Activated CD4-positive, CD25-positive, alpha-beta regulatory T cell treated with anti-CD3 and anti-CD28 coated beads, Interleukin-2, amount 50 U/mL, for 16 hours (primary cell): ENCODE data around the gene EHMT1.
A peak's percentile ranks its signal among the peaks of the same experiment; 100 is the strongest.

Experiments used
- DNase-seq: peaks from one replicate; pipeline ENCODE4 v3.0.0-alpha.2; 2020; ENCODE audit warnings: low read depth, low spot score

The EHMT1 gene

GRCh38 chr9:137738703-137739102, 119.9 kb downstream of the EHMT1 start:
- DNase-seq: no peak

- DNase-seq: no peak
Measured at GRCh38 chr9:137739371-137740309, 120.8 kb downstream of the EHMT1 start.

GRCh38 chr9:137740312-137740711, 121.5 kb downstream of the EHMT1 start:
- no peak for DNase-seq

GRCh38 chr9:137741330-137741729, 122.5 kb downstream of the EHMT1 start:
- no peak for DNase-seq

GRCh38 chr9:137742698-137743097, 123.9 kb downstream of the EHMT1 start:
- no peak for DNase-seq

GRCh38 chr9:137743695-137744094, 124.9 kb downstream of the EHMT1 start:
- DNase-seq: no peak

- DNase-seq: no peak
Measured at GRCh38 chr9:137744632-137745183, 125.9 kb downstream of the EHMT1 start.

- DNase-seq: no peak
Measured at GRCh38 chr9:137745541-137745991, 126.8 kb downstream of the EHMT1 start.

- no peak for DNase-seq
Measured at GRCh38 chr9:137748311-137748710, 129.5 kb downstream of the EHMT1 start.

- no peak for DNase-seq
Measured at GRCh38 chr9:137748741-137749140, 129.9 kb downstream of the EHMT1 start.

- DNase-seq: no peak
Measured at GRCh38 chr9:137749511-137749910, 130.7 kb downstream of the EHMT1 start.

- DNase-seq: no peak
Measured at GRCh38 chr9:137750007-137750406, 131.2 kb downstream of the EHMT1 start.

- no peak for DNase-seq
Measured at GRCh38 chr9:137750566-137750965, 131.8 kb downstream of the EHMT1 start.

GRCh38 chr9:137751616-137752015, 132.8 kb downstream of the EHMT1 start:
- DNase-seq: no peak

GRCh38 chr9:137752426-137752825, 133.6 kb downstream of the EHMT1 start:
- DNase-seq: no peak

GRCh38 chr9:137753192-137753765, 134.5 kb downstream of the EHMT1 start:
- DNase-seq: no peak

GRCh38 chr9:137755261-137755927, 136.6 kb downstream of the EHMT1 start:
- DNase-seq: no peak

GRCh38 chr9:137756045-137756744, 137.4 kb downstream of the EHMT1 start:
- no peak for DNase-seq

GRCh38 chr9:137757139-137757538, 138.3 kb downstream of the EHMT1 start:
- no peak for DNase-seq

GRCh38 chr9:137757613-137758029, 138.8 kb downstream of the EHMT1 start:
- peak; percentile 23 for DNase-seq

GRCh38 chr9:137758067-137758466, 139.3 kb downstream of the EHMT1 start:
- DNase-seq: no peak
